NCI-H2029 (cell line): ENCODE measurements around the gene KIF4A.
"Not testable (repeated sequence)": the region's sequence is repeated elsewhere in the genome, so short reads cannot be mapped to it uniquely, and the experiment has no call there.

Experiments used
- DNase-seq: peaks from one replicate; lab custom pipeline; 2025; lab: John Stamatoyannopoulos, UW

KIF4A gene

GRCh38 chrX:70386235-70386634, 96.3 kb downstream of the KIF4A start:
- no peak for DNase-seq

GRCh38 chrX:70398899-70399298, 109.0 kb downstream of the KIF4A start:
- DNase-seq: no peak

- DNase-seq: not testable (repeated sequence)
These were observed 110.3 kb downstream of the KIF4A start for GRCh38 chrX:70400181-70400580.

- DNase-seq: no peak
These were observed 112.8 kb downstream of the KIF4A start for GRCh38 chrX:70402721-70403120.

GRCh38 chrX:70405003-70405402, 115.1 kb downstream of the KIF4A start:
- no peak for DNase-seq

GRCh38 chrX:70410921-70411320, 121.0 kb downstream of the KIF4A start:
- no peak for DNase-seq

- DNase-seq: no peak
These were observed 121.6 kb downstream of the KIF4A start for GRCh38 chrX:70411475-70411874.

- DNase-seq: no peak
These were observed 131.7 kb downstream of the KIF4A start for GRCh38 chrX:70421618-70422017.

- peak; percentile 15 for DNase-seq
These were observed 133.0 kb downstream of the KIF4A start, which contains the start of gene GDPD2 for GRCh38 chrX:70422851-70423341. TSS of gene GDPD2 (plus strand) at chrX:70423314. CDS start at chrX:70424985, 1,671 bp downstream.

GRCh38 chrX:70423936-70424675, 134.2 kb downstream of the KIF4A start:
- DNase-seq: no peak

GRCh38 chrX:70424801-70425200, 134.9 kb downstream of the KIF4A start:
- no peak for DNase-seq

GRCh38 chrX:70426286-70427278, 136.7 kb downstream of the KIF4A start:
- no peak for DNase-seq

GRCh38 chrX:70427365-70427764, 137.5 kb downstream of the KIF4A start:
- no peak for DNase-seq

- no peak for DNase-seq
These were observed 139.9 kb downstream of the KIF4A start for GRCh38 chrX:70429759-70430158.

GRCh38 chrX:70432936-70433847, 143.3 kb downstream of the KIF4A start:
- DNase-seq: no peak

GRCh38 chrX:70433848-70434351, 144.0 kb downstream of the KIF4A start:
- DNase-seq: peak; percentile 11

- peak; percentile 78 for DNase-seq
These were observed 144.5 kb downstream of the KIF4A start for GRCh38 chrX:70434352-70434866.

GRCh38 chrX:70434914-70435586, 145.1 kb downstream of the KIF4A start:
- no peak for DNase-seq

- no peak for DNase-seq
These were observed 146.4 kb downstream of the KIF4A start for GRCh38 chrX:70436343-70436742.

- no peak for DNase-seq
These were observed 147.1 kb downstream of the KIF4A start for GRCh38 chrX:70437011-70437410.
